Prostate gland (tissue), 2 donors: ENCODE results near the gene ESPN. TPM values are rescaled to one million over a fixed set of nuclear protein-coding genes. Genes with fewer than 3 reads are reported as not detected.
A peak's percentile ranks its signal among the peaks of the same experiment; 100 is the strongest.

Source experiments
- DNase-seq: peaks from one replicate; pipeline ENCODE4 v3.0.0-alpha.2; 2019; ENCODE audit warnings: low spot score
- H3K27ac ChIP-seq, 2 donors: fragments of 200-600 bp; sonication (generic); 2 replicates each; pipeline ENCODE4 v1.5.1; 2017 to 2019
- H3K27me3 ChIP-seq: fragments of 200-600 bp; sonication (generic); replicated peaks from 2 replicates; pipeline ENCODE4 v1.5.1; 2019; ENCODE audit not compliant: insufficient read depth
- H3K36me3 ChIP-seq, 2 donors: fragments of 200-600 bp; sonication (generic); 1 replicate in 1 of 2; 2 replicates in 1 of 2; pipeline versions ENCODE4 v1.5.1 to v1.8.1; 2017 to 2019
- H3K4me1 ChIP-seq: fragments of 200-600 bp; sonication (generic); replicated peaks from 2 replicates; pipeline ENCODE4 v1.5.1; 2019
- H3K4me3 ChIP-seq, 2 donors: fragments of 200-600 bp; sonication (generic); 2 replicates each; pipeline ENCODE4 v1.5.1; 2017 to 2019
- H3K9me3 ChIP-seq: fragments of 200-600 bp; sonication (generic); 2 replicates; pipeline ENCODE4 v1.5.1; 2017
- CTCF ChIP-seq, 4 experiments: fragments of 200-600 bp in 2 of 4; fragments of 450-650 bp in 2 of 4; sonication (generic) in 2 of 4; IDR thresholded peaks; 1 replicate in 3 of 4; 2 replicates in 1 of 4; pipeline ENCODE4 v1.5.1; 2016 to 2019; ENCODE audit warnings: antibody characterized with exemption in 4 of 4, mild to moderate bottlenecking in 2 of 4, moderate library complexity in 2 of 4
- POLR2A ChIP-seq: fragments of 450-650 bp; IDR thresholded peaks from one replicate; pipeline ENCODE4 v1.6.1; 2016; ENCODE audit warnings: antibody characterized with exemption, mild to moderate bottlenecking
- POLR2AphosphoS5 ChIP-seq: sonication (generic); formaldehyde crosslinking; IDR thresholded peaks from one replicate; pipeline ENCODE4 v1.6.1; 2017; ENCODE audit warnings: antibody characterized with exemption
- WGBS: methylation state at CpG from one replicate; pipeline ENCODE4 v1.1.5; 2018; 5-methylcytosine and 5-hydroxymethylcytosine counted together
- intact Hi-C: fragments of 100-400 bp; cut with DNase I; formaldehyde crosslinking; loops from one replicate; pipeline ENCODE4 v1.14.2; 2022
- total RNA-seq, 2 donors: library from RNA; depleted of rRNA; stranded (reverse); fragments of >200 nt; gene quantifications; one replicate each; pipeline ENCODE4 v1.1.0, GENCODE V29; 2016

Gene ESPN
- total RNA-seq, 2 donors from 2014 or later: 19.7 to 257 TPM

DNA sequence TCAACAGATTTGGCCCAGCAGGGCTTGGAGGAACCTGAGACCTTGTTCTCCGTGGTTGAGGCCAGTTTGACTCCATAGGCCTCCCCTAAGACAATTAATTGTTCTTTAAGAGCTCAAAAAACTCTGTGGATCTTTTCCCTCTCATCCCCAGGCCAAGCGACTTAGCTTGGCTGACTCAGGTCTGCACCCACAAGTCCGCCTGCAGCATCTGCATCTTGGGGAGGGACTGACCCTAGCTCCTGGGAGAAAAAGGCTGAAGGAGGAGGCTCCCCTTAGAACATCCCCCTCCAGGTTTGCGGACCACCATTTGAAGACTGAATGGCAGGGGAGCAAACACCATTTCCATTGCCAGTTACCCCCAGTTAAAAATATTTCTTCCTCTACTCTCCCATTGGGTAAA is 3.3 kb upstream of the ESPN start:
- peaks cover 18% of the 10 kb centered on the region for H3K4me1 ChIP-seq
- H3K36me3 ChIP-seq: no peaks in the 10 kb centered on the region
- TF ChIP-seq POLR2AphosphoS5 (no peak), CTCF (IDR thresholded peaks at IDR 0.05) (no peak), POLR2A (no peak)
- H3K9me3 ChIP-seq: no peaks in the 10 kb centered on the region
- H3K27ac ChIP-seq: no peak overlapping the region
- no peak for DNase-seq
- intact Hi-C loops: no loop called here
- 64% methylated on average over 4 of the region's 4 CpGs for WGBS
- no peaks in the 10 kb centered on the region for H3K27me3 ChIP-seq
- no peak overlapping the region for H3K4me3 ChIP-seq

DNA sequence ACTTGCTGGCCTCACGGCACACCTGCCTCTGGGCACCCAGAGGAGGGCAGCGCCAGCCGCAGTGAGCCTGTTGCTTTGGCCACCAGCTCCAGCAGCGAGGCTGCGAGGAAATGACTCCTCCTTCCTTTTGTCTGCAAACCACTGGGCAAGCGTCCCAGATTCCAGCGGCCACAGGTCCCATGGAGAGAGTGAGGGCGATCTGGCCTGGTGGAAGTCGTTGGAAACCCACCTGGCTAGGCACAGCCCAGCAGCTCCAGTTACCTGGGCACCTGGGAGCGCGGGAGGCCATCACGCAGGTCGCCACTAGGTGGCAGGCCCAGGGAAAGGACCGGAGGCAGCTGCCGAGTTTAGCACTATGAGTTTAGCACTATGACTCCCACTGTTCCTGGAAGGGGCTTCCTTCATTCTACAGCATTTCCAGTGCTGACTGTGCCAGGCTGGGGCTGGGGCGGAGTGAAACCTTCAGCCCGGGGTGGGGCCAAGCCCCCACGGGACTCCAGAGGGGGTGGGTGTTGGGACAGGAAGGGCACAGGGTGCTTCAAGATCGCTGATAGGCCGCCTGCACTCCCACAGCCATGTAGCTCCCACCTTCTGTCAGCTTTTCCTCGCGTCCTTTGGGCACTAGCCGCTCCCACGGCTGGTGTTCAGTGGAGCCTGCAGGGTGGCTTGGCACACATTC is 1.1 kb upstream of the ESPN start:
- intact Hi-C loops: no loop called here
- no peak for TF ChIP-seq POLR2A
- TF ChIP-seq CTCF (IDR thresholded peaks at IDR 0.05): peak; percentile 42 to 82 (median 68)
- TF ChIP-seq POLR2AphosphoS5: peak; percentile 29
- 9% methylated on average over 22 of the region's 24 CpGs for WGBS
- Histone ChIP-seq H3K4me3 (no peak overlapping the region), H3K9me3 (no peaks in the 10 kb centered on the region), H3K27me3 (no peaks in the 10 kb centered on the region), H3K27ac (no peak overlapping the region), H3K4me1 (peaks cover 18% of the 10 kb centered on the region), H3K36me3 (no peaks in the 10 kb centered on the region)
- peak; percentile 68 for DNase-seq

GRCh38 chr1:6424000-6424565 is 493 bp upstream of the ESPN start:
- no peak overlapping the region for H3K27ac ChIP-seq
- H3K36me3 ChIP-seq: no peaks in the 10 kb centered on the region
- no peak for DNase-seq
- no peaks in the 10 kb centered on the region for H3K9me3 ChIP-seq
- TF ChIP-seq CTCF (IDR thresholded peaks at IDR 0.05) (no peak), POLR2AphosphoS5 (no peak), POLR2A (no peak)
- H3K27me3 ChIP-seq: no peaks in the 10 kb centered on the region
- WGBS: 7% methylated on average over 35 of the region's 35 CpGs
- H3K4me3 ChIP-seq: peak overlapping the region in 1 of 2 donors; percentile 23
- intact Hi-C loops: no loop called here
- peaks cover 14% of the 10 kb centered on the region for H3K4me1 ChIP-seq

DNA sequence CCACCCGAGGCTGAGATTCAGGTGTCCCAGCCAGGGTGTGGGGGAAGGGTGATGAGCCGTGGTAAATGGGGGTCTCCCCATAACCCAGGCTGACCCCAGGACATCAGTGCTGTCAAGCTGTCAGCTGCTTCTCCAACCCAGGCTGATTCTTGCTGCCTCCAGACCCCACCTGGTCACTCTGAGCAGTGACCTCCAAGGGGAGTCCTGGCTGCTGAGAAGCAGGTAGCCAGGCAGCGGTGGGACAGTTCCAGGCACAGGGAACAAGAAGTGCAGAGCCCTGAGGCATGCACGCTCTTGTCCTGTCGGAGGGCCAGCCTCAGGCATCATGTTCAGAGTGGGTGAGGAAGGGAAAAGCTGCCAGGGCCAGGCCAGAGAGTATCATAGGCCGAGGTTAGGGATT is 1.1 kb downstream of the ESPN start:
- Histone ChIP-seq H3K4me1 (peaks cover 8% of the 10 kb centered on the region), H3K27me3 (no peaks in the 10 kb centered on the region), H3K36me3 (no peaks in the 10 kb centered on the region), H3K9me3 (no peaks in the 10 kb centered on the region), H3K27ac (no peak overlapping the region), H3K4me3 (no peak overlapping the region)
- TF ChIP-seq POLR2AphosphoS5: no peak
- intact Hi-C loops: no loop called here
- DNase-seq: no peak
- WGBS: 58% methylated on average over 6 of the region's 6 CpGs

DNA sequence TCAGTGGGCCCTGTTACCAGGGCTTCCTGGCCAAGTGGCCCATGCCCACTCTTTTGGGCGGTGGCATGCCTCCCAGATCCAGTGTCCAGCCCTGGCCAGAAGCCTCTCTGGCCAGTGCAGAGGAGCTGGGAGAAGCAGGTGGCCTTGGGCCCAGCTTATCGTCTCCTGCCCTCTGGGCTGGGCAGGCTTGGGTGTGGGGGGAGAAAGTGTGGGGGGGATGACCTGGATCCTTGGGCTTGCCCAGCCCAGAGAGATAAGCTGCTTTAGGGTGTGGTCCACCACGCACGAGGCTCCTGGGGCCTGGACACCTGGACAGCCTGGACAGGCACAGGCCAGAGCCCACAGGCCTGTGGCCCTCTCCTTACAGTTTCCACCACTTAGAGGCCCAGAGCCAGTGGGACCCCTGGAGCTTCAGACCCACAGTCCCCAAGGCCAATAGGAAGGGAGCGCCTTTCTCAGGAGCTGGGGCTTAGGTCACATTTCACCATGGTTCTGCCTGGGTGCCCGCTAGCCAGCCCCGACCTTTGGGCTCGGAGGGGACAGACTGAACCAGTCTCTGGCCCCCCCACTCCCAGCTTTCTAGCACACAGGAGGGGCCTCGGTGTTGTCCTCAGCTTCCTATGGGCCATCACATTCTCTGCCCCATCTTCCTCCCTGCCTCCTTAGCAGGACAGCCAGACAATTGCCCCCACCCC is 1.8 kb downstream of the ESPN start:
- intact Hi-C loops: no loop called here
- H3K27me3 ChIP-seq: no peaks in the 10 kb centered on the region
- H3K9me3 ChIP-seq: no peaks in the 10 kb centered on the region
- WGBS: 90% methylated on average over 9 of the region's 9 CpGs
- DNase-seq: no peak
- H3K4me1 ChIP-seq: peaks cover 8% of the 10 kb centered on the region
- H3K27ac ChIP-seq: no peak overlapping the region
- no peak overlapping the region for H3K4me3 ChIP-seq
- TF ChIP-seq POLR2A: no peak
- no peak for TF ChIP-seq POLR2AphosphoS5
- no peak for TF ChIP-seq CTCF (IDR thresholded peaks at IDR 0.05)
- H3K36me3 ChIP-seq: no peaks in the 10 kb centered on the region
